Natural killer cell treated with Interleukin-12 subunit alpha and Interleukin-12 subunit beta and Interleukin-15 and Interleukin-18, amount 100 ng/mL, for 72 hours (primary cell): Measurements from ENCODE around the gene GNAS. TPM values are rescaled to one million over a fixed set of nuclear protein-coding genes. Genes with fewer than 3 reads are reported as not detected.

Experiments
- ATAC-seq, 2 donors: fragments of 150-1000 bp; cut with Tn5 transposase in 1 of 2; sonication (Bioruptor Pico), chemical (Tn5 transposase) in 1 of 2; 2 replicates each; pipeline ENCODE4 v1.10.0; 2021
- DNase-seq: peaks from one replicate; pipeline ENCODE4 v3.0.0; 2022; ENCODE audit warnings: low spot score
- H3K27ac Mint-ChIP-seq, 2 donors: 1 replicate in 1 of 2; 2 replicates in 1 of 2; pipeline ENCODE4 v1.8.0; 2022; ENCODE audit warnings: mixed read lengths in 2 of 2, mild to moderate bottlenecking in 1 of 2, moderate library complexity in 1 of 2
- H3K27me3 Mint-ChIP-seq, 2 donors: 1 replicate in 1 of 2; 2 replicates in 1 of 2; pipeline ENCODE4 v1.8.0; 2022; ENCODE audit warnings: mixed read lengths in 2 of 2
- H3K36me3 Mint-ChIP-seq: one replicate; pipeline ENCODE4 v1.8.0; 2022; ENCODE audit warnings: mixed read lengths
- H3K4me1 Mint-ChIP-seq, 2 donors: 1 replicate in 1 of 2; 2 replicates in 1 of 2; pipeline ENCODE4 v1.8.0; 2022; ENCODE audit warnings: low read depth in 2 of 2, mixed read lengths in 2 of 2, mild to moderate bottlenecking in 1 of 2
- H3K4me3 Mint-ChIP-seq: one replicate; pipeline ENCODE4 v1.8.0; 2022; ENCODE audit warnings: mixed read lengths
- H3K9me3 Mint-ChIP-seq: 2 replicates; pipeline ENCODE4 v1.8.0; 2022; ENCODE audit warnings: mixed read lengths
- total RNA-seq, 2 donors: library from RNA; stranded (reverse); gene quantifications; one replicate each; pipeline ENCODE4 v1.2.3, GENCODE V29; 2022

GNAS gene
- total RNA-seq, 2 donors from 2014 or later: 459 to 740 TPM

DNA sequence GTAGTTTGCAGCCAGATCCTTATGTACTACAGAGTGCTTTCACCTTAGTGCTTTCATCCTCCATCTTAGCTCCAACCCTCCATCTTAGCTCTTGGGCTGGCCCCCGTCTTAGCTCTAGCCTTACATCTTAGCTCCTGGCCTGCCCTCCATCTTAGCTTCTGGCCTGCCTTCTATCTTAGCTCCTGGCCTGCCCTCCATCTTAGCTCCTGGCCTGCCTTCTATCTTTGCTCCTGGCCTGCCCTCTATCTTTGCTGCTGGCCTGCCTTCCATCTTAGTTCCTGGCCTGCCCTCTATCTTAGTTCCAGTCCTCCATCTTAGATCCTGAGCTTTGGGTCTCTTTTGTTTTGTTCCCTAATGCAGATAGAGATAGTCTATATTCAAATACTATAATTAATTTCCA lies 22.0 kb downstream of the GNAS start:
- Mint-ChIP-seq H3K9me3 (no peaks in the 10 kb centered on the region), H3K36me3 (no peaks in the 10 kb centered on the region), H3K4me1 (peaks cover 4 to 6% of the 10 kb centered on the region in 2 donors), H3K27me3 (peaks cover 6 to 13% of the 10 kb centered on the region in 2 donors), H3K4me3 (no peak overlapping the region), H3K27ac (peak overlapping the region in 1 of 2 donors; percentile 17)
- DNase-seq (no peak), ATAC-seq (no peak)

DNA sequence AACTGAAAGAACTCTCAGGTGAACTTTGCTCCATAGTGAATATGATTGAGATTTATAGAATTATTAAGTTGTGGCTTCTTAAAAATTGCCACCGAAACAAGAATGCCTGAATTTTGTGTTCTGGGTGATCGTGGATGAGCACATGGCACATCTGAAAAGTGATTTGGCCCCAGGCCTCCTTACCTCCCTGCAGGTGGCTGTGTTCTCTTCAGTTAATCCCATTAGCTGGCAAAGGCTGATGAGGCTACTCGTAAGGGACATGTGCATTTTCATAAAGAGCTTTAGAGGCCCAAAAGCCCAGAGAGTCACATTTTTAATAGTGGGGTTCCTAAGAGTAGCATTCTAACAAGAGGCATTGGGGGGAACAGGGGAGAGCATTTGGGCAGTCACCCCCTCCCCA lies 22.6 kb downstream of the GNAS start:
- Mint-ChIP-seq H3K4me1 (peaks cover 4 to 6% of the 10 kb centered on the region in 2 donors), H3K4me3 (no peak overlapping the region), H3K9me3 (no peaks in the 10 kb centered on the region), H3K36me3 (no peaks in the 10 kb centered on the region), H3K27me3 (peaks cover 7 to 10% of the 10 kb centered on the region in 2 donors), H3K27ac (no peak overlapping the region)
- DNase-seq (no peak), ATAC-seq (no peak)

DNA sequence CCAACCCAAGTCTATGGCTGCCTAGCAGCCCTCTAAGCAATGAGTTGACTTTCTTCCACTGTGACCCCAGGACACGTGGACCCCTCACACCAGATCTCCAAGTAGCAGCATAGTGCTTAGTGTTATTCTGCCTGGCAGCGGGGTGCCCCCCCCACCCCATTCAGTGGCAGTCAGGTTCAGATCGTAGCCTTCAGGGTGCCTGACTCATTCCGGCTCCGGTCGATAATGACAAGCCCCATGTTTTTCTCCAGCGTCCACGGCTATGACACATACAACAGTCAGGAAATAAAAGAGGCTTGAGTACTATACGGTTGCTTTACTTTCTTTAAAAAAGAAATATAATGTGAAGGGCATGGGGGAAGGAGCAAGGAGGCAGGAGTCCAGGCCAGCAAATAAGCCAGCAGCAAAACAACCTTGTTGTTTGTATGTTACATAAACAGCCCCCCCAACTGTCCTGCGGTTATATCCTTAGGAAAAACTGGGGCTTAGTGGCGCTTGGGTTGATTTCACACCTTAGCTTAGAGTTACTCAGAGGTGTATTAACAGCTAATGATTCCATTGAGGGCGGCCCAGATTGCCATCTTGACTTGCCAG lies 23.1 kb downstream of the GNAS start:
- H3K4me3 Mint-ChIP-seq: no peak overlapping the region
- H3K27me3 Mint-ChIP-seq: peaks cover 5 to 7% of the 10 kb centered on the region in 2 donors
- DNase-seq (no peak), ATAC-seq (no peak)
- H3K36me3 Mint-ChIP-seq: no peaks in the 10 kb centered on the region
- no peaks in the 10 kb centered on the region for H3K9me3 Mint-ChIP-seq
- H3K4me1 Mint-ChIP-seq: peaks cover 3 to 4% of the 10 kb centered on the region in 2 donors
- H3K27ac Mint-ChIP-seq: no peak overlapping the region

DNA sequence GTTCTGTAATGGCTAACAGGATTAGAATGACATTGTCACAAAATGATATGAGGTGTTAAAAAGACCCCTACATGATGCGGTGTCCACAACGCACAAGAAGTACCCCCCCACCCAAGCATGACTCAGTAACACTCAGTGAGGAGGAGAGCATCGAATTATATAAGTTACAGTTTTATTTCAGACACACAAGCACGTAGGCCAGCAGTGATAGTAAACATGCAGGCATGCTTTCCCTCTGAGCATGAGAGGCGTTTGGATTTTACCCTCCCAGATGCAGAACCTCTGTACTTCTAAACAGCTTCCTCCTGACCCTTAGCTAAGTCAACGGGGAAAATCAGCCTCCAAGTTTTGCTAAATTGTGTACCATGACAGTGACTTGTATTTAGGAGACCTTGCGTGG lies 23.9 kb downstream of the GNAS start:
- H3K4me1 Mint-ChIP-seq: no peaks in the 10 kb centered on the region
- no peak overlapping the region for H3K27ac Mint-ChIP-seq
- H3K27me3 Mint-ChIP-seq: peaks cover 0 to 4% of the 10 kb centered on the region in 2 donors
- ATAC-seq (no peak), DNase-seq (no peak)
- H3K4me3 Mint-ChIP-seq: no peak overlapping the region
- H3K36me3 Mint-ChIP-seq: no peaks in the 10 kb centered on the region
- no peaks in the 10 kb centered on the region for H3K9me3 Mint-ChIP-seq

DNA sequence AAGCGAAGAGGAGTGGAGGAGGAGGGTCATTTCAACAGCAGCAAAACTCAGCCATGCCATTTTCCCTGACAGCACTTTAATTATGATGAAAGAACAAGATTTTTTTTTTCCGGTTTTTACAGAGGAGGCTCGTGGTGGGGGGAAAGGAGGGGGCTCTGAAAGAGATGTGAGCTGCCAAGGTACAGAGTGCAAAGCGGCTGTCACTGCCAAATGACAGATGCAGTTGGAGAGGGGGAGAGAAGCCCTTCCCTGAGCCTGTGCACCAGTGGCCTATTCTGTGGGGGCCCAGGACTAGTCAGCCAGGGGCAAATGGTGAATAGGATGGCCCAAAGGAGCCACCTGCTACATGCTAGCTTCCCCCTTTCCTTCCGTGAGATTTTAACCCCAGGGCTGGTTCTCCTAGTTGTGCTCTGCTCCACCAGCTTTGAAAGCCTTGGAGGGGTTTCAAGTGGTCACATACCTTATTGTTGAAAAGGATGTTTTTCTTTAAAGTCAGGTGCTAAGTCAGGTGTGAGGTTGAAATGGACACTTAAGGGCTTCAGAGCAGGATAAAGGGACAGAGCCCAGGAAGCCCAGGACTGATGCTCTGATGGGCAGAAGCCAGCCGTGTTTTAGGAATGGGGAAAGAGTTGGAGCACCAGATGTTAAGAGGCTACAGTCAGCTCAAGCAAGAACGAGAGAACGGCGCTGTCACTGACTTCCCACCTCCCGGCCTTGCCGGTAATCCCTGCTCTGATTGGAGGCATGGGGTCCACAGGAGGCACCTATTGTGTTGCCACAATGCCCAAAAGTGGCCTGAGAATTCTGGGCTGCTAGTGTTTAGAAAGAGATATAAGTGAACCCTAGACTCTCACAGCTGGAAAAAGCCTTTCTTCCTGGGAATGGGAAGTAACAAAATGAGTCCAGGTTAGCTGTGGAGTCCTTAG lies 24.8 kb downstream of the GNAS start:
- no peaks in the 10 kb centered on the region for H3K36me3 Mint-ChIP-seq
- peaks cover 0 to 4% of the 10 kb centered on the region in 2 donors for H3K27me3 Mint-ChIP-seq
- no peak overlapping the region for H3K4me3 Mint-ChIP-seq
- H3K9me3 Mint-ChIP-seq: no peaks in the 10 kb centered on the region
- DNase-seq (no peak), ATAC-seq (no peak)
- H3K27ac Mint-ChIP-seq: no peak overlapping the region
- H3K4me1 Mint-ChIP-seq: no peaks in the 10 kb centered on the region

DNA sequence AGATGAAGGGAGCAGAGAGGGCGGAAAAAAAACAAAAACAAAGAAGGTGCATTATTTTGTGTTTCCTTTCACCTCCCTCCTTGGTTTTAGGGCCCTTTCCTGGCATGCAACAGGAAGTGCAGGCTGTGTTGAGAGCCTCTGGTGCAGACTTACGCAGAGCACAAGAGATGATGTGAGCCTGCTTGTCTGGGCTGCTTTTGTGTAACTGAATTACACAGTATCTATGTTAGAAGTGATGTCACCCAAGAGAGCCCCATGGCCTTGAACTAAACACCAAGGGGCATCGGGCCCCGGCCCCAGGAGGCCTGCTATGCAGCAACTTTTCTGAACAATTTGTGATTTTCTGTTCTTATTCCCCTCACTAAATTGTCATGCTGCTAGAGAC lies 25.5 kb downstream of the GNAS start:
- Mint-ChIP-seq H3K27ac (no peak overlapping the region), H3K9me3 (no peaks in the 10 kb centered on the region), H3K27me3 (peaks cover 0 to 4% of the 10 kb centered on the region in 2 donors), H3K36me3 (no peaks in the 10 kb centered on the region), H3K4me1 (no peaks in the 10 kb centered on the region), H3K4me3 (no peak overlapping the region)
- ATAC-seq (no peak), DNase-seq (no peak)

DNA sequence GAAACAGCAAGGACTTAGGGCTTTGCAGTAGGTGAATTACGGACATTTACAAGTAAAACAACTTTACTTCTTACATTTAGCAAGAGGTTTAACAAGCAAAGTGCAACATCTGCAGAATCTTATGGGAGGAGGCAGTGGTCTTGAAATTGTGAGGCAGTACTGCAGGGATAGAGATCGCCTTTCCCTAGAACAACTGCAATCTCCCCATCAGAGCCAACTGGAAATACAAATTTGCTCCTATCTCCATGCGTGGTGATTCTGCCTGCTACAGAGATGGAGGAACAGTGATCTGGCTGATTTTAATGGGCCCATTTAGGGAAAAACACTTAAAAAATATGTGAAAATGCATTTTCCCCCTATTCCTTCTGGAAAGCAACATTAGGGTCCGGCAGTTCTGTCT lies 25.9 kb downstream of the GNAS start:
- no peak overlapping the region for H3K4me3 Mint-ChIP-seq
- ATAC-seq: no peak
- H3K9me3 Mint-ChIP-seq: no peaks in the 10 kb centered on the region

DNA sequence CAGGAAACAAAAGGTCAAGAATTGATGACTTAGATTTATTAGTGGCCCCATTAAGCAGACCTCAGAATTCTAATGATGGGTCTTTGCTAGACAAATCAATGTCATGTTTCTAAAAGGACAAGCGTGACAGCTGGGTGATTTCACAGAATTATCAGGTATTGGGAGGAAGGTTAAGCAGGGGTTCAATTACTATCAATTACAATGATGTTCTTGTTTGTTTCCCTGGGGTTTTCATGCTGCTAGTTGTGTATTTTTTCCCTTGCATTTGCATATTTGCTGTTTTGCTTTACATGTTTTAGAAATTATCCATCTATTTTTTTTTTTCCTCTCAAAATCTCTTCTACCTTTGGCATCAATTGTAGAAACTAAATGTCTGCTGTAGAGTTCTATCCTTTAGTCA lies 27.9 kb downstream of the GNAS start:
- no peaks in the 10 kb centered on the region for H3K9me3 Mint-ChIP-seq
- ATAC-seq: no peak
- no peaks in the 10 kb centered on the region for H3K4me1 Mint-ChIP-seq
- H3K4me3 Mint-ChIP-seq: no peak overlapping the region
- no peaks in the 10 kb centered on the region for H3K36me3 Mint-ChIP-seq
- H3K27ac Mint-ChIP-seq: no peak overlapping the region
- DNase-seq: no peak
- peaks cover 0 to 4% of the 10 kb centered on the region in 2 donors for H3K27me3 Mint-ChIP-seq

More for the DNA sequence above, 25.9 kb downstream of the GNAS start:
- no peak overlapping the region for H3K27ac Mint-ChIP-seq
- no peaks in the 10 kb centered on the region for H3K36me3 Mint-ChIP-seq
- H3K4me1 Mint-ChIP-seq: no peaks in the 10 kb centered on the region
- DNase-seq: no peak
- H3K27me3 Mint-ChIP-seq: peaks cover 0 to 4% of the 10 kb centered on the region in 2 donors

DNA sequence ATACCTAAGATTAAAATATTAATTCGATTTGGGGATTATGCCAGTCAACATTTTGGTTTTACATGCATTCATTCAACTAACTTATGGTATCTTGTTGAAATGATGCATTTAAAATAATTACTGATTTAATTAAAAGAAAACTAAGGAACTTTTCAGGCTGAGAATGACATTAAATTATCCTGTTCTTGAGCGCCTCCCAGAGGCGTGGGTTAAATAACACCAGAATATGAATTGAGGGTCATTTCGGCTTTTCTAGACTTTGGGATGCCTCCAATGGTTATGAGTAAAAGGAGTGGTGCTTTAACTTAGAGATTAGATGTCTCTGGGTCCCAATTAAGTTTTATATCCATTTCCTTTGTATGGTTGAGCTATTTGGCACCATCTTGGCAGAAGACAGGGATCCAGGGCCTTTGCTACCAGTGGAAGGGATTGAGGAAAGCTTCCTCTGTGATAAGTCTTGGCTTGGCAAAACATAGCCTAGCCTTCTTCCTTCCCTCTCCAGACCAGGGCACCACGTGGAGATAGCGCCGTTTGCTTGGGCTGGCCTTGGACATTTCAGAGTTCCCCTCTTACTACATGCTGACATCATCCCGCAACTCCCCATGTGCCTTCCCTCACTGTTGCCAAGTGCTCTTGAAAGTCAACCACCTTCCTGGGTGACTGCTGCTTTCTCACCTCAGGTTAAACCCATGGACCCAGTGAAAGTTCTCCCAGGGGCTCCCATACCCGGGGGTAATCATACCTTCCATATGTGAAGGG lies 28.7 kb downstream of the GNAS start:
- no peaks in the 10 kb centered on the region for H3K9me3 Mint-ChIP-seq
- no peak for ATAC-seq
- H3K4me3 Mint-ChIP-seq: no peak overlapping the region
- DNase-seq: no peak
- peaks cover 0 to 4% of the 10 kb centered on the region in 2 donors for H3K27me3 Mint-ChIP-seq
- H3K36me3 Mint-ChIP-seq: no peaks in the 10 kb centered on the region
- no peaks in the 10 kb centered on the region for H3K4me1 Mint-ChIP-seq
- no peak overlapping the region for H3K27ac Mint-ChIP-seq

DNA sequence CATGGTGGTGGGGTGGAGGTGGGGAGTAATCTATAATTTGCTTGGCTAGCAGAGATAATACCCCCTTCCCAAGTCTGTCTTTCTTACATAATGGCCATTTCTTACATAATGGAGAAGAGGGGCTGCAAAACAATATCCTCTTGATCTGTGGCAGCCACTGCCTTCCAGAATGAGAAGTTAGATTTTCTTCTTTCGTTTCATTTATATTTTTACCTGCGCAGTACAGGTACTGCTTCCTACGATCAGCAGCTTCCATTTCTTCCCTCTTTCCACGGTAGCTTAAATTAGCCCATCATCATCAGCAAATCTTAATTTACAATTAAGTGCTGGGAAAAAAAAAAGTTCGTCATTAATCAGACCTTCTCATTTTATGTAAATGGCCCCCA lies 30.2 kb downstream of the GNAS start:
- Mint-ChIP-seq H3K27me3 (peaks cover 0 to 4% of the 10 kb centered on the region in 2 donors), H3K4me1 (no peaks in the 10 kb centered on the region), H3K27ac (no peak overlapping the region), H3K36me3 (no peaks in the 10 kb centered on the region), H3K4me3 (no peak overlapping the region), H3K9me3 (no peaks in the 10 kb centered on the region)
- DNase-seq: no peak
- no peak for ATAC-seq

DNA sequence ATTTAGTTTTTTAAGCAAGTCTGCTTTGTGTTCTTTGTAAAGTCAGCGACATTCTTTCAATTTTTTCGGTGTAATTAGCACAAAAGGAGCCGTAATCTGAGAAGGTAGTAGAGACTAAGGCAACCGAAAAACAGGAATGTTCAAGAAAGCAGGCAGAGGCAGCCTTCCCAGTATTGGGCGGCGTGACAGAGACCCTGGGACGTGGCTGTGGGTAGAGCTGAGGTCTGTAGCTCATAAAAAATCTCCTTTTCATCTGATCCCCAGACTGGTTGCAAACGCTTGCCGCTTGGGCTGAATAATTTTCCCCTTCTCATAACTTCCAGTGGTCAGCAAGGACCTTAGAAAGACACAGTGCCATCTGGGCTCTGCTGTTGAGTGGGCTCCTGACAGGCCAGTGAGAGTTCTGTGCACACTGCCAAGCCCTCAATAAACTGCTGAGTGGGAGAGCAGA lies 30.8 kb downstream of the GNAS start:
- Mint-ChIP-seq H3K9me3 (no peaks in the 10 kb centered on the region), H3K4me1 (no peaks in the 10 kb centered on the region), H3K27me3 (peaks cover 0 to 4% of the 10 kb centered on the region in 2 donors), H3K27ac (no peak overlapping the region), H3K4me3 (no peak overlapping the region), H3K36me3 (no peaks in the 10 kb centered on the region)
- ATAC-seq (no peak), DNase-seq (no peak)

DNA sequence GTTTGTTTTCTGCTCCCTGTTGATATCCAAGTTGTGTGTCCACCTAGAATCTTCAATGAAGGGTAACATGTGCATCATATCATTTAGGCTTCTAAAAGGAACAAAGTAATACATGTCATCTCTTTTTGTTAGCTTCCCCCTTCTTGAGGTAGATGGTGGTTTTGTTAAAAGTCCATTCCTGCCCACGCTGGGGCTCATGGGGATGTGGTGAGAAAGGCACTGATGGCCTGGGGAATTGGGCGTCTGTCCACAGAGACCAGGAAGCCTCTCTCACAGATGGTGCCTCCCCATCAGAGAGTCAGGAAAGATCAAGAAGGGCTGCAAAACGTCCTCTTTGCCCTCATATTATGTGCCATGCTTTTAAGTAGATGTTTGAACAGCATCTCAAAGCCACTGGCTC lies 32.5 kb downstream of the GNAS start:
- H3K36me3 Mint-ChIP-seq: no peaks in the 10 kb centered on the region
- DNase-seq (no peak), ATAC-seq (no peak)
- peaks cover 2 to 3% of the 10 kb centered on the region in 2 donors for H3K4me1 Mint-ChIP-seq
- peaks cover 0 to 3% of the 10 kb centered on the region in 2 donors for H3K27me3 Mint-ChIP-seq
- no peak overlapping the region for H3K4me3 Mint-ChIP-seq
- H3K27ac Mint-ChIP-seq: no peak overlapping the region
- no peaks in the 10 kb centered on the region for H3K9me3 Mint-ChIP-seq

DNA sequence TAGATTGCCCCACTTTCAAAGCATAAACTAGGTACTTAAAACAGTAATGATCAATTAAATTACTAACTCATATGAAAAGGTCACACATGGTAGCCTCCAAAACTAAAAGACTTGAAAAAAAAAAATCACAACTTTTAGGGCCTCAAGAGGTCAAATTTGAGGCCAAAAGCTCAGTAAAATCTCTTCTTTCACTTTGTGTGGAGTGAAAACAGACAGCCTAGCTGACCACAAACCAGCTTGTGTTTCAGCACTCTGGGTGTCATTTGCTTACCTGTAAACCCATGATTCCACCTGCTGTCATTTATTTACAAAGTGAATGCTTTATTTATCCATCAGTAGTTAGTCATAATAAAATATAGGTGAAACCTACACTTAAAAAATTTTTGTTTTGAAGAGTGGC lies 34.0 kb downstream of the GNAS start:
- ATAC-seq: no peak
- no peak overlapping the region for H3K27ac Mint-ChIP-seq
- H3K27me3 Mint-ChIP-seq: no peaks in the 10 kb centered on the region
- no peaks in the 10 kb centered on the region for H3K9me3 Mint-ChIP-seq
- no peaks in the 10 kb centered on the region for H3K36me3 Mint-ChIP-seq
- no peak for DNase-seq
- peaks cover 3 to 5% of the 10 kb centered on the region in 2 donors for H3K4me1 Mint-ChIP-seq
- no peak overlapping the region for H3K4me3 Mint-ChIP-seq

DNA sequence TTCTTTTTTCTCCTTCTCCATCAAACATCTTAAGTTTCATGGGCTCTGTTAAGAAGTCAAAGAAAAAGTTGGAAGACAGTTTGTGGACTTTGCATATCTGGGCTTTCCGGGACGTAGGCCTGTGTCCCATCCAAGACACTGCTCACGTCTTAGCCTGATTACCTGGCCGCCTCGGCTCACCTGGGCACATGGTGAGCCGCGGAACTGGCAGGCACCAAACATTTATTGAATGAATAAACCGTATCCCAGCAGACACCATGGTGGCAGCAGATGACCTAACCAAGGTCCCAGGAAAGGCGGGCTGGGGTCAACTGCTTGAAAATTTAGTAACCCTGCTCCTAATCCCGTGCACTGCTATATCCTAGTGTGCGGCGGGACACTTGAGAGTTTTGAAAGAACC lies 35.6 kb downstream of the GNAS start:
- ATAC-seq: no peak
- H3K27ac Mint-ChIP-seq: peak overlapping the region; percentile 47 to 55
- no peak for DNase-seq
- peaks cover 7% of the 10 kb centered on the region for H3K36me3 Mint-ChIP-seq
- peaks cover 3 to 5% of the 10 kb centered on the region in 2 donors for H3K4me1 Mint-ChIP-seq
- no peaks in the 10 kb centered on the region for H3K9me3 Mint-ChIP-seq
- no peaks in the 10 kb centered on the region for H3K27me3 Mint-ChIP-seq
- H3K4me3 Mint-ChIP-seq: peak overlapping the region; percentile 86
